Thoracic aorta (tissue), 2 donors: ENCODE data around the gene NOTCH2NLA. TPM values are rescaled to one million over a fixed set of nuclear protein-coding genes. Genes with fewer than 3 reads are reported as not detected.
"Not testable (repeated sequence)": the region's sequence is repeated elsewhere in the genome, so short reads cannot be mapped to it uniquely, and the experiment has no call there.

Experiments used
- ATAC-seq: fragments of 150-250 bp; one replicate; pipeline ENCODE4 v1.8.0; 2017; ENCODE audit warnings: low read depth; ENCODE audit not compliant: insufficient number of reproducible peaks, low FRiP score
- DNase-seq: peaks from one replicate; pipeline ENCODE4 v3.0.0-alpha.2; 2020; ENCODE audit warnings: low spot score
- H3K27ac ChIP-seq, 2 donors: fragments of 200-600 bp; sonication (generic); 1 replicate in 1 of 2; 2 replicates in 1 of 2; pipeline ENCODE4 v1.5.1; 2016; ENCODE audit warnings: mild to moderate bottlenecking in 2 of 2, moderate library complexity in 2 of 2
- H3K27me3 ChIP-seq: fragments of 200-600 bp; sonication (generic); replicated peaks from 2 replicates; pipeline ENCODE4 v1.6.0; 2016; ENCODE audit warnings: mild to moderate bottlenecking; ENCODE audit not compliant: insufficient read depth
- H3K36me3 ChIP-seq: fragments of 200-600 bp; sonication (generic); one replicate; pipeline ENCODE4 v1.5.1; 2016
- H3K4me1 ChIP-seq, 2 donors: fragments of 200-600 bp; sonication (generic); 1 replicate in 1 of 2; 2 replicates in 1 of 2; pipeline versions ENCODE4 v1.5.1 to v1.6.0; 2016; ENCODE audit warnings: low read depth in 2 of 2, mild to moderate bottlenecking in 1 of 2; ENCODE audit not compliant: control insufficient read depth in 1 of 2
- H3K4me3 ChIP-seq: fragments of 200-600 bp; sonication (generic); 2 replicates; pipeline ENCODE4 v1.5.1; 2016; ENCODE audit warnings: mild to moderate bottlenecking
- H3K9me3 ChIP-seq: fragments of 200-600 bp; sonication (generic); 2 replicates; pipeline ENCODE4 v1.5.1; 2016
- total RNA-seq, 2 donors: library from RNA; depleted of rRNA; stranded (reverse); fragments of >200 nt; gene quantifications; one replicate each; pipeline versions ENCODE4 v1.1.0 to v1.2.3, GENCODE V29; 2016

Gene NOTCH2NLA
- total RNA-seq, result 10 to 100 TPM; 83.8 to 90.0 TPM

- peak within 1 kb of the TSS; percentile 78 to 87 for H3K27ac ChIP-seq
- not testable (repeated sequence) for H3K4me1 ChIP-seq, H3K36me3 ChIP-seq, ATAC-seq, H3K9me3 ChIP-seq, H3K27me3 ChIP-seq
- DNase-seq, result peak; percentile 1
- peak within 1 kb of the TSS; percentile 71 for H3K4me3 ChIP-seq
These were observed at the start of gene NOTCH2NLA for GRCh38 chr1:146228710-146229477. TSS of gene NOTCH2NLA (minus strand) at chr1:146229021. CDS start at chr1:146189337, 39,684 bp downstream.

- H3K27ac ChIP-seq, H3K4me3 ChIP-seq, DNase-seq, H3K4me1 ChIP-seq, H3K36me3 ChIP-seq, H3K27me3 ChIP-seq, ATAC-seq, H3K9me3 ChIP-seq: not testable (repeated sequence)
These were observed 49.5 kb upstream of the NOTCH2NLA start for GRCh38 chr1:146278346-146278745.

- not testable (repeated sequence) for H3K27me3 ChIP-seq, DNase-seq, H3K36me3 ChIP-seq, ATAC-seq, H3K4me1 ChIP-seq, H3K4me3 ChIP-seq, H3K9me3 ChIP-seq, H3K27ac ChIP-seq
These were observed 48.3 kb upstream of the NOTCH2NLA start for GRCh38 chr1:146277087-146277486.

GRCh38 chr1:146274083-146274482, 45.3 kb upstream of the NOTCH2NLA start:
- DNase-seq, H3K27ac ChIP-seq, H3K36me3 ChIP-seq, H3K4me3 ChIP-seq, H3K4me1 ChIP-seq, H3K27me3 ChIP-seq, H3K9me3 ChIP-seq, ATAC-seq: not testable (repeated sequence)

- H3K9me3 ChIP-seq, H3K27ac ChIP-seq, ATAC-seq, H3K27me3 ChIP-seq, H3K4me1 ChIP-seq, H3K4me3 ChIP-seq, DNase-seq, H3K36me3 ChIP-seq: not testable (repeated sequence)
These were observed 44.4 kb upstream of the NOTCH2NLA start for GRCh38 chr1:146273194-146273593.

- not testable (repeated sequence) for H3K27ac ChIP-seq, H3K4me1 ChIP-seq, H3K4me3 ChIP-seq, H3K9me3 ChIP-seq, DNase-seq, ATAC-seq, H3K27me3 ChIP-seq, H3K36me3 ChIP-seq
These were observed 43.9 kb upstream of the NOTCH2NLA start for GRCh38 chr1:146272734-146273133.

- H3K4me3 ChIP-seq, ATAC-seq, DNase-seq: not testable (repeated sequence)
These were observed 43.2 kb upstream of the NOTCH2NLA start for GRCh38 chr1:146271977-146272376.

GRCh38 chr1:146270129-146270528, 41.3 kb upstream of the NOTCH2NLA start:
- not testable (repeated sequence) for H3K4me1 ChIP-seq, H3K4me3 ChIP-seq, H3K9me3 ChIP-seq, H3K36me3 ChIP-seq, H3K27ac ChIP-seq, ATAC-seq, H3K27me3 ChIP-seq, DNase-seq

More at GRCh38 chr1:146271977-146272376, 43.2 kb upstream of the NOTCH2NLA start:
- not testable (repeated sequence) for H3K27me3 ChIP-seq, H3K27ac ChIP-seq, H3K9me3 ChIP-seq, H3K4me1 ChIP-seq, H3K36me3 ChIP-seq

GRCh38 chr1:146266179-146266748, 37.4 kb upstream of the NOTCH2NLA start:
- H3K36me3 ChIP-seq, H3K9me3 ChIP-seq, ATAC-seq, DNase-seq, H3K4me3 ChIP-seq, H3K4me1 ChIP-seq, H3K27ac ChIP-seq, H3K27me3 ChIP-seq: not testable (repeated sequence)

- H3K4me3 ChIP-seq, H3K4me1 ChIP-seq, H3K27me3 ChIP-seq, ATAC-seq, H3K27ac ChIP-seq, H3K9me3 ChIP-seq, H3K36me3 ChIP-seq, DNase-seq: not testable (repeated sequence)
These were observed 35.9 kb upstream of the NOTCH2NLA start for GRCh38 chr1:146264761-146265160.

GRCh38 chr1:146260006-146260730, 31.3 kb upstream of the NOTCH2NLA start:
- not testable (repeated sequence) for ATAC-seq, H3K4me1 ChIP-seq, H3K27me3 ChIP-seq, H3K9me3 ChIP-seq, H3K4me3 ChIP-seq, H3K27ac ChIP-seq, H3K36me3 ChIP-seq, DNase-seq

GRCh38 chr1:146257992-146258552, 29.3 kb upstream of the NOTCH2NLA start:
- H3K9me3 ChIP-seq, H3K4me1 ChIP-seq, H3K4me3 ChIP-seq, ATAC-seq, H3K27me3 ChIP-seq, H3K36me3 ChIP-seq, DNase-seq, H3K27ac ChIP-seq: not testable (repeated sequence)
